Measurements from ENCODE around the gene CYRIA.

Gene CYRIA

DNA sequence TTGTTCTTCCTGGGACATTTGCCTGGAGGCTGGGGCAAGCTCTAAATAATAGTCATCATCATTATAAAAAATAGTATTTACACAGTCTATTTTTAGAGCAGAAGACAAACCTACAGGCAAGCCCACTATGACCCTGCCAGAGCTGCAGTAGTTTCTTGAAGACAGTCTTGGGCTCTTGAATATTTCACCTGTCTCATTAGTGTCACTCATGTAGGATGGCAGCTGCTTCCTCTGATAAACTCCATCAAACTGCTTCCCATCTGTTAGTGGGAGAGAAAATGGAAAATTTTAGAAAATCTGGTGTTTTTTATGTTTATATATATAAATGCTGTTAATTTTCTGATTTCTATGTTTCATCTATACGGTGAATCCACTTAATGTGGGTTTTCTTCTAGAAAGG lies 8.5 kb upstream of the CYRIA start:
- FAIRE-seq (no peak), DNase-seq (ENCODE audit: insufficient read length, low spot score) (no peak)
- no peak for TF ChIP-seq CTCF (IDR thresholded peaks at IDR 0.05; ENCODE audit: insufficient read depth, missing control alignments)

GRCh38 chr2:16671760-16672159 lies 6.1 kb upstream of the CYRIA start:
- no peak for TF ChIP-seq CTCF (IDR thresholded peaks at IDR 0.05; ENCODE audit: insufficient read depth, missing control alignments)
- FAIRE-seq (no peak), DNase-seq (ENCODE audit: insufficient read length, low spot score) (no peak)

GRCh38 chr2:16669388-16669787 lies 3.8 kb upstream of the CYRIA start:
- no peak for DNase-seq (ENCODE audit: insufficient read length, low spot score)
- no peak for FAIRE-seq
- no peak for TF ChIP-seq CTCF (IDR thresholded peaks at IDR 0.05; ENCODE audit: insufficient read depth, missing control alignments)

DNA sequence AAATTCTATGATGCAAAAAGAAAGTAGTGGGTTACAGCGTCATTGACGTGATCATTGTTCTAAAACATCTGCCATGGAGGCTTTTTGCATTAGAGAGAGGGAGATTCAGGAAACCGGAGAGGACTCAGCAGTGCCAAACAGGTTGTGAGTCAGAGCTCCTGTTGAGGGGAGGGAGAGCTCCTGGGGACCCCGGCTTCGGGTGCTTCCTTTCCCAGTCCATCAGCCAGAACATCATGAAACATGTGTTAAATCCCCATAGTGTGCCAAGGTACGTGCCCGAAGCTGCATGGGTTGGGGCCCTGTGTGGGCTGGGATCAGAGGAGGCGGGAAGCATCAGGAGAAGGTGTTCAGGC lies 791 bp upstream of the CYRIA start:
- DNase-seq (ENCODE audit: insufficient read length, low spot score): no peak
- no peak for TF ChIP-seq CTCF (IDR thresholded peaks at IDR 0.05; ENCODE audit: insufficient read depth, missing control alignments)
- no peak for FAIRE-seq

DNA sequence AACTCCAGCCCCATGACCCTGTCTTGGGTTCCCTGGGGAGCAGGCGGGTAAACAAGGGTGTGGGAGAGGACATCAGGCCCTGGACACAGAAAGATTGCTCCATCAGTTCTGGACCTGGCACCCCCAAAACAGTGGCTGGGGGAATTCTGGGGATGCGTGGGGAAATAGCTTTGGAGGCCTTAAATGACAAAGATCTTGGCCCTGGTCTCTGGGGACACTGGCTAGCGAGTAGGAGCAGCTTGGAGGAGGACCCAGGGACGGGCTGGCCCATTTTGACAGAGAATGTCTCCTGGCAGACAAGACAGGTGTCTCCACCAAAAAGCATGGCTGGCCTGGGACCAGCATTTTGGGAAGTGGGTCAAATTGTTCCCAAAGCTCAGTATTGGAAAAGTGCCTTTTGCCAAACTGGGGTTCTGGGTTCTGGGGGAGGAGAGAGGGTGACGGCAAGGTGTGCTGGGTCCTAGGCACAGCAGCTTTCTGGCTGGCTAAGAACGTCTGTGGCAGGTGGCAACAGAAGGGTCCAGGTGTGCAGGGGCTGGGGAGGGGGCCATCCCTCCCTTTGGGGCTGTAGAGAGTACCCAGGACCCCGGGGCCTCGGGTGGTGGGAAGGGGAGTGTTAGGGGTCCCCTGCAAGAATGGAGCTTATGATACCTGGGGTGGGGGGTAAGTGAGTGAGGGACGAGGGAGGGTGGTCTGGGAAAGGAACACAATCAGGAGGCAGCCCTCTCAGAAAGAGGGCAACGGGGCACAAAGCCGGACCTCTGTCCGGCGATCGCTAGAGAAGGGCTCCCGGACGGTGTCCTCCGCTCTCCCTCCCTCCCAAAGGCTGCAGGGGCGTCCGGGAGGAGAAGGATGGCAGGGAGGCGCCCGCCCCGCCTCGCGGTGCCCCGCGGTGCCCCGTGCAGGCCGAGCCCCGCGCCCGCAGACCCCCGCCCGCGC lies 556 bp downstream of the CYRIA start:
- DNase-seq (ENCODE audit: insufficient read length, low spot score): no peak
- TF ChIP-seq CTCF (IDR thresholded peaks at IDR 0.05; ENCODE audit: insufficient read depth, missing control alignments): no peak
- no peak for FAIRE-seq

- no peak for DNase-seq (ENCODE audit: insufficient read length, low spot score)
- no peak for FAIRE-seq
- TF ChIP-seq CTCF (IDR thresholded peaks at IDR 0.05; ENCODE audit: insufficient read depth, missing control alignments): no peak
These were observed 1.4 kb downstream of the CYRIA start for GRCh38 chr2:16664052-16664731.
